Femur (tissue), 1 donor: Measurements from ENCODE around the gene VWA2.
A peak's percentile ranks its signal among the peaks of the same experiment; 100 is the strongest.
"Not testable (repeated sequence)": the region's sequence is repeated elsewhere in the genome, so short reads cannot be mapped to it uniquely, and the experiment has no call there.

ENCODE experiments used
- DNase-seq: peaks from one replicate; pipeline ENCODE4 v3.0.0-alpha.2; 2017

VWA2 gene

DNA sequence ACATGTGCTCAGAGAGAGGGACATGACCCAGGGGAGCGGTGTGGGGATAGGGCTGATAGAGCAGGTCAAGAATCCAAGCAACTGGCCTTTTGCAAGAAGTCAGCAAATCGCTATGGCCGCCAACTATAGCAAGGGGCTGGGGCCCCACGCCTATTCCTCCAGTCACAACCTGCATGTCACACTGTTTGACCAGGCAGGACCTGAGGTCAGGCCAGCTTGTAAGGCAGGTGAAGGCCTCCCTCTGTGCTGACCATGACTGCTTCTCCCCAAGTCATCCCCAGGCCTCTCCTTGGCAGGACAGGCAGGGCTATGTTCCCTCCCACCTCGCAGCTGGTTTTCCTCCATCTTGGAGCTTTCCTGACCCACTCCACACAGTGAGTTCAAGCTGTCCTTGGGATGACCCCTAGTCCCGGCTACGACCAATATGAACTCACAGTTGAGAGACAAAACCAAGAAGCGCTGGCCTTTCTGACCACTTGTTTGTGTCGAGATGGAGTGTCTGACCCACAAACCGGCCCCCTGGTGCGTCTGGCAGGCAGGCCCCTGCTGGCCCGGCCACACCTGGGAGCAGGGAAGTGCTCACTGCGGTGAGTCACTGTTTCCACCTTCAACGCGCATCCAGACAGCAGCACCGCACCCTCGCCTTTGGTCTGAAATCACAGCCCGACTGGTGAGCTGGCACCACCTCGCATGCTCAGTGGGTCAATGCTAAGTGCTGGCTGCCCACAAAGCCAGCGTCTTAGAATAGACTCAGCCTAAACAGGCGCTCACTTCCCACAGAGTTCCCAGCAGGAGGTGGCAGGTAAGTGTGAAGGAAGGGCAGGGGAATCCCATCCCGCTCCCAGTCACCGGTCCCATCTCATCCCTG is 81.4 kb downstream of the VWA2 start:
- DNase-seq: peak; percentile 67

DNA sequence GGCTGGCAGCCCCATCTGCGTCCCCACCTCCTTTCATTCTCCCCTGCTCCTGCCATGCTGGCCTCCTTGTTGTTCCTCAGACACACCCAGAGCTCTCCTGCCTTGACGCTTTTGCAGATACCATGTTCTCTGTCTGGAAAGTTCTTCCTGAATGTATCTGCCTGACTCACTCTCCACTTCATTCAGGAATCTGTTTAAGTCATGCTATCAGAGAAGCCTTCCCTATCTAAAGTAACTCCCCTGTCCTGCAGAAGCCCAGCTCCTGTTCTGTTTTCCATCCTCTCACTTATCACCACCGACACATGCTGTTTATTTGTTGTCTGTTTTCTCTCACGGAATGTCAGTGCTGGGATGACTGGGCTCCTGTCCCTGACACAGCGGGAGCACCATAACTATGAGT is 83.3 kb downstream of the VWA2 start:
- DNase-seq: no peak

- DNase-seq: no peak
These were observed 84.0 kb downstream of the VWA2 start for GRCh38 chr10:114323023-114323422.

DNA sequence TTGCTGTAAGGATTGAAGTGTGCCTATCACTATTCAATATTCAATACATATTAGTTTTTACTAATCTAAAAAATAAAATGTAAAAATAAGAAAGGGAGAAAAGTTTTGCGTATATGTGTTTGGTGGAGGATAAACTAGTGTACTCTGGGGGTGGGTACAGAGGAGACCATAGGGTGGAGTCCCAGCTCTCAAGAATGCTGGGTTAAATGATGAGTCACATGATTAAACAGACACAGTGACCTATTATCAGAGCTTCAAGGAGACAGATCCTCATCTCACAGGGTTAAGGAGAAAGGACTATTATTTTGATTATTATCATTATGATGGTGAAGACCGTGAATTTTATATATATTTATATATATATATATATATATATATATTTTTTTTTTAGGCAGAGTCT is 87.7 kb downstream of the VWA2 start:
- no peak for DNase-seq

DNA sequence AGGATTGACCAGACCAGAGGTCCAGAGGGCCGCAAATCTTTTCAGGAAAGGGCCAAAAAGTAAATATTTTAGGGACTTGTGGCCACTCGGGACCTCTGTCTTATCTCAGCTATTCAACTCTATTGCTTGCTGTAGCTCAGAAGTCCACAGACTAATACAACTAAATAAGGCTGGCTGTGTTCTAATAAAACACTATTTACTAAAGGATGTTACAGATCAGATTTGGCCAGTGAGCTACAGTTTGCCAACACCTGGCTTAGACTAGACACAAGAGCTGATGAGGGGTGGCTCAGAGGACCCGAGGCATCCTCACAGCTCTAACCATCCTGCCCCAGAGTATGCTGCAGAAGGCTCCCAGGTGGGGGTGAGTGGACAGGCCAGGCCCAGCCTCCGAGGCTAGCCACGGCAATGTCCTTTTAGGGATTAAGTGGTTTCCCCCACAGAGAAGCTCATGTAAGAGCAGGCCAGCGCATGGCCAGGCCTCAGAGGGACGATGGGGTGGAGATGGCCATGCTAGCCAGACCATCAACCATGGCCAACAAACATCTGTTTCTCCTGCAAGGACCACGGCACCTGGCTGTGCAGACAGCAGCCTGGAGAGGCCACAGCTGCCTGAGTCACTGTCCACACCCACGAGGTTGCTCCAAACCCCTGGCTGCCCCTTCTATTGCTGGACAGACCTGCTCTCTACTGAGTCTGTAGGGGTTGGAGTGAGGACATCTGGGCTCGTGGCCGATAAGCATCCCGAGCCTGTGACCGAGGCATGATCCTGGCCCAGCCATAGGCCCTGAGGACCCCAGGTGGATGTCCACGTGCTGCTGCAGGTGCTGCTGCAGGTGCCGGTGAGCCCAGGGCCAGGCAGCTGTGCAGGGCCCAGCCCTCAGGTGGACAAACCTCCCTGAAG is 88.7 kb downstream of the VWA2 start:
- DNase-seq: peak; percentile 65

GRCh38 chr10:114328441-114328812 is 89.4 kb downstream of the VWA2 start:
- DNase-seq: no peak

- no peak for DNase-seq
These were observed 89.8 kb downstream of the VWA2 start for GRCh38 chr10:114328874-114329273.

DNA sequence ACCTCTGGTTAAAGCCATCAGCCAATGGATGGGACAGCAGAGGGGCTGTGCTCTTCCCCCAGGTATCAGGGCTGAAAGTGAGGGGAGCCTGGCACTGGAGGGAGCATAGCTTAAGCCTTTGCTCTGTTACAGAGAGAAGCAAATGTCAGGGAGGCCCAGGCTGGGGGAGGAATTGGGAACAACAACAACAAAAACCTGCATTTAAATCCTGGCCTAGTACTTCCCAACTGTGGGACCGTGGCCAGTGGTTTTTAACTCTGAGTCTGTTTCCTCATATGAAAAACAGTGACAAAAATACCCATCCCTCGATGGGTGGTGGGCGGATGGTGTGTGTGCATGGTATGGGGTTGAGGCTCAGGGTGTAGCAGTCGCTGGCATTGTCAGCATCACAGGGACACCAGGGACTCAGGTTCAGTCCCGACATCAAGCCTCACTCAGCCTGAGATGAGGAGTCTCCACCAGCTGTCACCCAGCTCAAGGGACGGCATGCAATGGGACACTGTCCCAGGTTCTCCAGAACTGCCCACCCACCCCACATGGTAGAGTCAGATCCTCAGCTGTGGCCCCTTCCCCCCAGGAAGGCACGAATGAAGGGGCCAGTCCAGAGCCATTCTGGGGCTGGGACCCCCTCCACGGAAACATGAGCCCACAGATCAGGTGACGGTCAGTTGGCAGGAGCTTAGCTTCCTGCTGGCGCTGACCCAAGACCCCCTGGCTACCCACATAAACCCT is 90.7 kb downstream of the VWA2 start:
- peak; percentile 62 for DNase-seq

GRCh38 chr10:114332301-114333192 is 93.5 kb downstream of the VWA2 start:
- DNase-seq: peak; percentile 40

DNA sequence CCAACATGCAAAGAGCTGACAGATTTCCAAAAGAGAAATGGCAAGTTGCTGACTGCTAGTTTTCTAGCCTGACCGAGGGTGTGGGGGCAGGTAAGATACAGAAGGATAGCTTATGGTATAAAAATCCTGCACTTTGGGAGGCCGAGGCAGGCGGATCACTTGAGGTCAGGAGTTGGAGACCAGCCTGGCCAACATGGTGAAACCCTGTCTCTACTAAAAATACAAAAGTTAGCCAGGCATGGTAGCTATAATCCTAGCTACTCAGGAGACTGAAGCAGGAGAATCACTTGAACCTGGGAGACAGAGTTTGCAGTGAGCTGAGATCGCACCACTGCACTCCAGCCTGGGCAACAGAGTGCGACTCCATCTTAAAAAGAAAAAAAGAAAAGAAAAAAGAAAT is 94.4 kb downstream of the VWA2 start:
- DNase-seq: not testable (repeated sequence)

DNA sequence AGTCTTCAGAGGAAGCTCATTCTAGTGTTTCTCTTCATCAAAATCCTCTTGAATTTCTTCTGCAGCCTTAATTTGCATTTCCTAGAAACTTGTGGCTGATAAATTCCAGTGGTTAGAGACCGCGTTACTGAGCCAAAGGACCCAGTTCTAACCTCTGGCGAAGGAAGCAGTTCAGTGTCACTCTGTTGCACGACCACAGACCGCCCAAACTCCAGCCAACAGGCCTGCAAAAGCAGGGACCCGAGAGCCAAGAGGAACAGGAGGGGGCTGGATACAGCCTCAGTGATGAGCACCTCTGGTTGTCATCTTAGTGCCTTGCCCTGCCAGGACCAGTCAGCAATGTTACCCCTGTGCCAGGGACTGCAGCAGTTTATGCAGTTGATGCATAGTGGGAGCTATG is 95.2 kb downstream of the VWA2 start:
- peak; percentile 66 for DNase-seq

GRCh38 chr10:114335614-114336013 is 96.6 kb downstream of the VWA2 start:
- DNase-seq: no peak

DNA sequence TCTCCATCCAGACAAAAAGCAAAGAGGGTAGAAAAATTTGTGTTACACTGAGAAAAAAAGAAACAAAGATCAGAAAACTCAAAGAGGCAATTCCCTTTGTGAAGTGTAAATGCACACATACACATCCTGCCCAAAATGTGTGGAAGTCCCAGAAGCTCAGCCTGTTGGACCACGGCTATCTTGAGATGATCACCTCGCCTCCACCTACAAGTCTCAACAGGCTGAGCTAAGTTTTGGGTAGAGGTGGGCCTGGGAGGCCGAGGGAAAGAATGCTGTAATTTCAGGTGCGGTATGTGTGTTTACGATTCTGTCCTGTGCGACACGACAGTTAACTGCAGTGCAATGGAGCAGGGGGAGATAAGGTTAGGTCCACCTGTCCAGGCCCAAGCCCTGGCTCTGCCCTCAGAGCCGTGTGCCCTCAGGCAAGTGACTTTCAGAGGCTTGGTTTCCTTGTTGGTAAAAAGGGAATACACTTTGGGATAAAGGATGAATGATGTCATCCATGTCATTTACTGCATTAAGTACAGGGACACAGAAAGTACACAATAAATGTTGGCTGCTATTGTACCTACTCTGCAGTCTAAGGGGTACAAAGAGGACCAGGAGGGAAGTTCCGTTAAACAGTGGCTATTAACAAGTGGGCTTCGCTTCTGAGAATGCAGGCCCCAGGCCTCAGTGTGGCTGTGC is 97.9 kb downstream of the VWA2 start:
- no peak for DNase-seq

- DNase-seq: no peak
These were observed 98.7 kb downstream of the VWA2 start for GRCh38 chr10:114337510-114338462.

- DNase-seq: no peak
These were observed 101.8 kb downstream of the VWA2 start for GRCh38 chr10:114340816-114341215.
